Type B pancreatic cell (in vitro differentiated cells): ENCODE results near the gene RPL22. TPM values are rescaled to one million over a fixed set of nuclear protein-coding genes. Genes with fewer than 3 reads are reported as not detected.

Experiments used
- DNase-seq: peaks from one replicate; pipeline ENCODE4 v3.0.0; 2021; ENCODE audit warnings: mixed read lengths; ENCODE audit not compliant: unreplicated experiment; ENCODE audit errors: extremely low spot score
- H3K27ac Mint-ChIP-seq: 2 replicates; pipeline ENCODE4 v1.8.0; 2021; ENCODE audit warnings: mild to moderate bottlenecking, mixed read lengths
- H3K27me3 Mint-ChIP-seq: 2 replicates; pipeline ENCODE4 v1.8.0; 2021; ENCODE audit warnings: mixed read lengths
- H3K36me3 Mint-ChIP-seq: 2 replicates; pipeline ENCODE4 v1.8.0; 2021; ENCODE audit warnings: mixed read lengths
- H3K4me1 Mint-ChIP-seq: one replicate; pipeline ENCODE4 v1.8.0; 2021; ENCODE audit warnings: mixed read lengths; ENCODE audit not compliant: unreplicated experiment
- H3K4me3 Mint-ChIP-seq: 2 replicates; pipeline ENCODE4 v1.8.0; 2021; ENCODE audit warnings: mild to moderate bottlenecking, mixed read lengths
- H3K9me3 Mint-ChIP-seq: 2 replicates; pipeline ENCODE4 v1.8.0; 2021; ENCODE audit warnings: mixed read lengths
- total RNA-seq: library from RNA; stranded (reverse); gene quantifications from 2 replicates; pipeline ENCODE4 v1.2.1, GENCODE V29; 2021; ENCODE audit warnings: low replicate concordance
- TF ChIP-seq, protein P1 (sequence below): fragments of 200-600 bp; sonication (generic); conservative IDR thresholded peaks from 2 replicates; pipeline ENCODE4 v1.5.0; 2021; ENCODE audit warnings: antibody characterized with exemption, mild to moderate bottlenecking

RPL22 gene
- total RNA-seq, 1 donor from 2014 or later: 499 TPM

DNA sequence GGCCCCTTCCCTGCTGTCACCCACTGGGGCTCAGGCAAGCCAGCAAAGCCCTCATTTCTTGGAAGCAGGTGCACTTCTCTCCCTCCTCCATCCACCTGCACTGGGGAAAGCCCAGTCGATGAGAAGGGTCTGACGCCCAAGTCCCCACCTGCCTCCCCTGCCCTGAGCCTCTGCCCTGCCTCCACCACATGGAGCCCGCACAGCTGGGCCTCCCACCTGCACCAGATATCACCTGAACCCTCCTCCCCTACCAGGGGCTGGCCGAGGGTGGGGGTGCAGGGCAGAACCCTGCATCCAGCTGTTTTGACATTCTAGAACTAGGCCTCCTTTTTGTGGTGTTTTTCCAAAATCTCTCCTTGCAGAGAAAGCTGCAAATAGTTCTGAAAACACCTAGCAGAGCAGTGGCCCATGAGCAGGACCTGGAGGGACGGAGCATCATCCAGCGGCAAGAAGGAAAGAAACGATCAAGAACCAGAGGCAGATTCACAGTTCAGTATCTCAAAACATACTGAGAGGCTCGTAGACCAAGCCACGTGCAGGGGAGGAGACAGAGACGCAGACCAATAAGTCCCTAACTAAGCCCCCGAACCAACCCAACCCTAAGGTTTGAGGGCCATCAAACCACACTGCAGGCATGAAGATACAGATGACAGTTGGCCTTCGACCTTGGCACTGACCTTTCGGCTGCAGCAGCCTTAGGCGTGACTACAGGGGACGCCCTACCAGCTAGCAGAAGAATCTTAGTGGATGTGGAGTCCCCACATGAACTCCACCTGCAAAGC lies 36.0 kb downstream of the RPL22 start:
- H3K4me1 Mint-ChIP-seq: peaks cover 3% of the 10 kb centered on the region
- no peaks in the 10 kb centered on the region for H3K9me3 Mint-ChIP-seq
- H3K27me3 Mint-ChIP-seq: peaks cover 66% of the 10 kb centered on the region
- DNase-seq: no peak
- no peak overlapping the region for H3K27ac Mint-ChIP-seq
- TF ChIP-seq, protein P1, sequence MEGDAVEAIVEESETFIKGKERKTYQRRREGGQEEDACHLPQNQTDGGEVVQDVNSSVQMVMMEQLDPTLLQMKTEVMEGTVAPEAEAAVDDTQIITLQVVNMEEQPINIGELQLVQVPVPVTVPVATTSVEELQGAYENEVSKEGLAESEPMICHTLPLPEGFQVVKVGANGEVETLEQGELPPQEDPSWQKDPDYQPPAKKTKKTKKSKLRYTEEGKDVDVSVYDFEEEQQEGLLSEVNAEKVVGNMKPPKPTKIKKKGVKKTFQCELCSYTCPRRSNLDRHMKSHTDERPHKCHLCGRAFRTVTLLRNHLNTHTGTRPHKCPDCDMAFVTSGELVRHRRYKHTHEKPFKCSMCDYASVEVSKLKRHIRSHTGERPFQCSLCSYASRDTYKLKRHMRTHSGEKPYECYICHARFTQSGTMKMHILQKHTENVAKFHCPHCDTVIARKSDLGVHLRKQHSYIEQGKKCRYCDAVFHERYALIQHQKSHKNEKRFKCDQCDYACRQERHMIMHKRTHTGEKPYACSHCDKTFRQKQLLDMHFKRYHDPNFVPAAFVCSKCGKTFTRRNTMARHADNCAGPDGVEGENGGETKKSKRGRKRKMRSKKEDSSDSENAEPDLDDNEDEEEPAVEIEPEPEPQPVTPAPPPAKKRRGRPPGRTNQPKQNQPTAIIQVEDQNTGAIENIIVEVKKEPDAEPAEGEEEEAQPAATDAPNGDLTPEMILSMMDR: no peak
- no peaks in the 10 kb centered on the region for H3K36me3 Mint-ChIP-seq
- H3K4me3 Mint-ChIP-seq: no peak overlapping the region

DNA sequence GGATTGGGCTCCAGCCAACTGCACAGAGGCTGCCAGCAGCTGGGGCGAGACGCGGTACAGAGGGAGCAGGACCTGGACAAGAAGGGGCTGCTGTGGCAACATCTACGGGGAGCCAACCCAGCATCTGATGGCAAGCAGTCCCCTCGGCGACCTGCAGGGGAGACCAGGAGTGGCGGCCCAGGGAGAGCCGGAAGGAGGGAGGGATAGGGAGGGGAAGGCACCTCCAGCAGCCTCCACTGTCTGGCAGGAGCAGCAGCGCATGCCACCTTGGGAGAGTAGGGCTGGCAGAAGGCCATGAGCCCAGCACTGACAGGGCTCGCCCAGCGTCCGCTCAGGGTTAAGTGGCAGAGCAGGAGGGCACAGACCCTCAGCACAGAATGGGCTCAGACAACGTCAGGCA lies 36.6 kb downstream of the RPL22 start:
- Mint-ChIP-seq H3K9me3 (no peaks in the 10 kb centered on the region), H3K27ac (no peak overlapping the region), H3K4me3 (no peak overlapping the region), H3K36me3 (no peaks in the 10 kb centered on the region), H3K27me3 (peaks cover 66% of the 10 kb centered on the region), H3K4me1 (peaks cover 3% of the 10 kb centered on the region)
- TF ChIP-seq, protein P1: peak; percentile 40
- DNase-seq: no peak

- DNase-seq: no peak
- Mint-ChIP-seq H3K36me3 (no peaks in the 10 kb centered on the region), H3K9me3 (no peaks in the 10 kb centered on the region), H3K4me3 (no peak overlapping the region), H3K27ac (no peak overlapping the region), H3K4me1 (peaks cover 3% of the 10 kb centered on the region), H3K27me3 (peaks cover 66% of the 10 kb centered on the region)
- TF ChIP-seq, protein P1: no peak
Observed at GRCh38 chr1:6162341-6162740, 37.1 kb downstream of the RPL22 start.

DNA sequence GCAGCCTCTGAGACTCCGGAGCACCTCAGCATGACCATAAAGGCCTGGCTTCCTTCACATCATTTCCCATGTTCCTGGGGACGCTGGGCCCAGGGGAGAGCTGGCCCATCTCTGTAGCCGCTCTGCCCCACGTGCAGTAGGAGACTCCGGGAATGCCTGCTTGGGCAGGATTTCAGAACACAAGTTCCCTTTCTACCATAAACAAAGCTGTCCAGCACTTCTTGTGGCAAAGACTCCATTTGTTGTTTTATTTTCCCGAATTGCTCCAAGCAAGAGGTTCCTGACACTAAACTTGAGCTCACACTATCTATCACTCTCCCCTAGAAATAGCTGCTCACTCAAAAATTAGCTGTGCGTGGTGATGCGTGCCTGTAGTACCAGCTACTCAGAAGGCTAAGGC lies 41.2 kb downstream of the RPL22 start:
- TF ChIP-seq, protein P1: no peak
- Mint-ChIP-seq H3K4me1 (peaks cover 3% of the 10 kb centered on the region), H3K9me3 (no peaks in the 10 kb centered on the region), H3K4me3 (no peak overlapping the region), H3K27ac (peak overlapping the region; percentile 76), H3K27me3 (peaks cover 38% of the 10 kb centered on the region), H3K36me3 (no peaks in the 10 kb centered on the region)
- no peak for DNase-seq

DNA sequence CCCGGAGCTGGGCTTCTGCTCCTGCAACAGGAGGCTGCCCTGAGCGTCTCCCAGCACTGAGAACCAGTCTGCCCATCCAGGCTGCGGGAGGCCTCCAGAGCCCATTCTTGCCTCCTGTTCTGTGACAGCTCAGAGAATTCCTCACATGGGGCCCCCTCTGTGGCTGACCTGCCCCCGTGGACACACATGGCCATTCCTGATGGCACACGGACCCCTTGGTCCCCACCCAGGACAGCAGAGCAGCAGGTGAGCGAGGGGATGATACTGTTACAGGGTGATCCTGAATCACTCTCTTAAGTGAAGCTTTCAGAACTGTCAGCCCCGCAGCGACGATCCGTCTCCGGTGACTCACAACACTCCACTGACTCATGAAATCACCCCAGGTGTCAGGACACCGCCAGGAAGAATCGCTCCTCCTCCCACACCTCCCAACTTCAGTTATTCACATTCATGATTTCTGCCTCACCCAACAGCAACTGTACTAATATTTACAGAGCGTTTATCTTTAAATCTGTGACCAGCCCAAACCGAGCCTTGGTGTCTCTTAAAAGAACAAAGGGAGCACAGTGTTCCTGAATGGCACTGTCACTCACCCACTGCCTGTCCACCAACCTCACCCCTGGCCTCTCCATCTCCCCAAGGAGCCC lies 41.7 kb downstream of the RPL22 start:
- Mint-ChIP-seq H3K9me3 (no peaks in the 10 kb centered on the region), H3K4me1 (peaks cover 3% of the 10 kb centered on the region), H3K27me3 (peaks cover 37% of the 10 kb centered on the region), H3K27ac (peak overlapping the region; percentile 76), H3K36me3 (no peaks in the 10 kb centered on the region), H3K4me3 (peak overlapping the region; percentile 58)
- TF ChIP-seq, protein P1: no peak
- no peak for DNase-seq
